ENCODE measurements around the gene SMOC2. TPM values are rescaled to one million over a fixed set of nuclear protein-coding genes. Genes with fewer than 3 reads are reported as not detected.

The SMOC2 gene
- polyA plus RNA-seq, 1 donor (not counting 4 experiments of a cell fraction or from before 2014, with no cell fraction given) = 1.1 TPM

- no peak overlapping the region for H3K4me3 ChIP-seq (ENCODE audit: control insufficient read depth in 2 of 3, extremely low read depth in 1 of 3, insufficient read depth in 2 of 3, low read depth in 1 of 3, low read length in 3 of 3)
- TF ChIP-seq CTCF (optimal IDR thresholded peaks at IDR 0.05 in 1 of 3, IDR thresholded peaks at IDR 0.05 in 1 of 3, conservative IDR thresholded peaks at IDR 0.05 in 1 of 3; ENCODE audit: extremely low read depth in 1 of 3, insufficient read depth in 2 of 3, low read length in 3 of 3) (no peak), EZH2 (IDR thresholded peaks at IDR 0.05; ENCODE audit: low read length) (no peak)
- no peaks in the 10 kb centered on the region for H4K20me1 ChIP-seq (ENCODE audit: control insufficient read depth, extremely low read depth, insufficient read depth, low read length)
- H3K27me3 ChIP-seq (ENCODE audit: control insufficient read depth, extremely low read depth, insufficient read depth, low read length) = no peaks in the 10 kb centered on the region
- no peak overlapping the region for H3K27ac ChIP-seq (ENCODE audit: control insufficient read depth, insufficient read depth, low read length)
- no peak overlapping the region for H2AFZ ChIP-seq (ENCODE audit: control insufficient read depth, low read length)
- FAIRE-seq (no peak), DNase-seq (ENCODE audit: low read depth, low spot score) (no peak)
- H3K4me1 ChIP-seq (ENCODE audit: control insufficient read depth, extremely low read depth, insufficient read depth, low read length) = no peaks in the 10 kb centered on the region
- no peaks in the 10 kb centered on the region for H3K9me3 ChIP-seq (ENCODE audit: control insufficient read depth, low read depth, low read length)
- H3K4me2 ChIP-seq (ENCODE audit: control insufficient read depth, extremely low read depth, insufficient read depth, low read depth, low read length) = no peak overlapping the region
- dilution Hi-C loops (cut with MboI; ENCODE audit: extremely low pct_ligation_motif_present, low sequenced_read_pairs) = no loop called here
- no peaks in the 10 kb centered on the region for H3K36me3 ChIP-seq (ENCODE audit: control insufficient read depth in 2 of 2, extremely low read depth in 1 of 2, insufficient read depth in 2 of 2, low read length in 2 of 2)
- no peaks in the 10 kb centered on the region for H3K79me2 ChIP-seq (ENCODE audit: control insufficient read depth, insufficient read depth, low read length)
- H3K9me1 ChIP-seq (ENCODE audit: control insufficient read depth, extremely low read depth, insufficient read depth, low read length) = no peaks in the 10 kb centered on the region
- no peak overlapping the region for H3K9ac ChIP-seq (ENCODE audit: control insufficient read depth, extremely low read depth, insufficient read depth, low read length)
Observed at GRCh38 chr6:168527451-168528210, 86.6 kb downstream of the SMOC2 start.

- no peak overlapping the region for H3K4me3 ChIP-seq (ENCODE audit: control insufficient read depth in 2 of 3, extremely low read depth in 1 of 3, insufficient read depth in 2 of 3, low read depth in 1 of 3, low read length in 3 of 3)
- H3K36me3 ChIP-seq (ENCODE audit: control insufficient read depth in 2 of 2, extremely low read depth in 1 of 2, insufficient read depth in 2 of 2, low read length in 2 of 2) = no peaks in the 10 kb centered on the region
- dilution Hi-C loops (cut with MboI; ENCODE audit: extremely low pct_ligation_motif_present, low sequenced_read_pairs) = no loop called here
- no peaks in the 10 kb centered on the region for H3K9me3 ChIP-seq (ENCODE audit: control insufficient read depth, low read depth, low read length)
- FAIRE-seq (no peak), DNase-seq (ENCODE audit: low read depth, low spot score) (no peak)
- no peak overlapping the region for H3K4me2 ChIP-seq (ENCODE audit: control insufficient read depth, extremely low read depth, insufficient read depth, low read depth, low read length)
- no peaks in the 10 kb centered on the region for H3K4me1 ChIP-seq (ENCODE audit: control insufficient read depth, extremely low read depth, insufficient read depth, low read length)
- no peaks in the 10 kb centered on the region for H4K20me1 ChIP-seq (ENCODE audit: control insufficient read depth, extremely low read depth, insufficient read depth, low read length)
- no peak overlapping the region for H3K9ac ChIP-seq (ENCODE audit: control insufficient read depth, extremely low read depth, insufficient read depth, low read length)
- H3K27me3 ChIP-seq (ENCODE audit: control insufficient read depth, extremely low read depth, insufficient read depth, low read length) = no peaks in the 10 kb centered on the region
- no peaks in the 10 kb centered on the region for H3K9me1 ChIP-seq (ENCODE audit: control insufficient read depth, extremely low read depth, insufficient read depth, low read length)
- TF ChIP-seq EZH2 (IDR thresholded peaks at IDR 0.05; ENCODE audit: low read length) (no peak), CTCF (optimal IDR thresholded peaks at IDR 0.05 in 1 of 3, IDR thresholded peaks at IDR 0.05 in 1 of 3, conservative IDR thresholded peaks at IDR 0.05 in 1 of 3; ENCODE audit: extremely low read depth in 1 of 3, insufficient read depth in 2 of 3, low read length in 3 of 3) (no peak)
- no peak overlapping the region for H3K27ac ChIP-seq (ENCODE audit: control insufficient read depth, insufficient read depth, low read length)
- no peaks in the 10 kb centered on the region for H3K79me2 ChIP-seq (ENCODE audit: control insufficient read depth, insufficient read depth, low read length)
- no peak overlapping the region for H2AFZ ChIP-seq (ENCODE audit: control insufficient read depth, low read length)
Observed at GRCh38 chr6:168528474-168529095, 87.6 kb downstream of the SMOC2 start.
